Occipital lobe (tissue), 2 donors: ENCODE measurements around the gene KLF17. TPM values are rescaled to one million over a fixed set of nuclear protein-coding genes. Genes with fewer than 3 reads are reported as not detected.

Experiments used
- DNase-seq: peaks from one replicate; lab custom pipeline; 2025; lab: John Stamatoyannopoulos, UW
- total RNA-seq: library from RNA; depleted of rRNA; stranded (reverse); fragments of >200 nt; gene quantifications from one replicate; pipeline ENCODE4 v1.2.3, GENCODE V29; 2014

The KLF17 gene, protein sequence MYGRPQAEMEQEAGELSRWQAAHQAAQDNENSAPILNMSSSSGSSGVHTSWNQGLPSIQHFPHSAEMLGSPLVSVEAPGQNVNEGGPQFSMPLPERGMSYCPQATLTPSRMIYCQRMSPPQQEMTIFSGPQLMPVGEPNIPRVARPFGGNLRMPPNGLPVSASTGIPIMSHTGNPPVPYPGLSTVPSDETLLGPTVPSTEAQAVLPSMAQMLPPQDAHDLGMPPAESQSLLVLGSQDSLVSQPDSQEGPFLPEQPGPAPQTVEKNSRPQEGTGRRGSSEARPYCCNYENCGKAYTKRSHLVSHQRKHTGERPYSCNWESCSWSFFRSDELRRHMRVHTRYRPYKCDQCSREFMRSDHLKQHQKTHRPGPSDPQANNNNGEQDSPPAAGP
- 0.31 TPM for total RNA-seq

DNA sequence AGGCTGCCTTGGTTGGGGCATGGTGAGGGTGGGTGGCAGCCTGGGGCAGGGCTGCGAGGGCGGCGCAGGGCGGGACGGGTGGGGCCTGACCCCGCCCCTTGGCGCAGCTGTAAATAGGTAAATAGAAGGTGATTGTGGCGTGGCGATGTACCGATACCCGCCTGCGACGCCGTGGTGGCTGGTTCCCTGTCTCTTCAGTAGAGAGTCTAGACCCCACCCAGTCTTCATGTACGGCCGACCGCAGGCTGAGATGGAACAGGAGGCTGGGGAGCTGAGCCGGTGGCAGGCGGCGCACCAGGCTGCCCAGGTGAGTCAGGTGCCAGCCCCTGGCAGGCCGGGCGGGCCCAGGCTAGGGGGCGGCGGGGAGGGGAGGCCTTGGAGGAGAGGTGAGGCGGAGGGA, at the start of gene KLF17:
KLF17 (plus strand) TSS at position 140 of the 400 bp plus-strand sequence; CDS start at position 227, 87 bp downstream.
- no peak for DNase-seq

DNA sequence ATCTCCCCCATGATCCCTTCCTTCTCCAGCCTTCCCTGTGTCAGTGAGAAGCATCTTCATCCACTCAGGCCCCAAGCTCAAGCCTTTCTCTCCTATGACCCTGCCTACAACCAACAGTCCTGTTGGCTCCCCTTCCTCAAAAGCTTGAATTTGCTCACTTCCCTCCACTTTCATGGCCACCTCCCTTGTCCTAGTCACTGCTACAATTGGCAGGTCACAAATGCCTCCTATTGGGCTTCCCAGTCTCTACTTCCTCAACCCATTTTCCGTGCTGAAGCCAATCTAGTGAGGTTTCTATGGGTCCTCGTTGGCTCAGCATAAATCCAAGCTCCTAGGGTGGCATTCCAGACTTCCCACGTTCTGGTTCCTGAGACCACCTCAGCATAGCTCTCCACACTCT, 47.2 kb upstream of the KLF17 start:
- DNase-seq, result no peak

DNA sequence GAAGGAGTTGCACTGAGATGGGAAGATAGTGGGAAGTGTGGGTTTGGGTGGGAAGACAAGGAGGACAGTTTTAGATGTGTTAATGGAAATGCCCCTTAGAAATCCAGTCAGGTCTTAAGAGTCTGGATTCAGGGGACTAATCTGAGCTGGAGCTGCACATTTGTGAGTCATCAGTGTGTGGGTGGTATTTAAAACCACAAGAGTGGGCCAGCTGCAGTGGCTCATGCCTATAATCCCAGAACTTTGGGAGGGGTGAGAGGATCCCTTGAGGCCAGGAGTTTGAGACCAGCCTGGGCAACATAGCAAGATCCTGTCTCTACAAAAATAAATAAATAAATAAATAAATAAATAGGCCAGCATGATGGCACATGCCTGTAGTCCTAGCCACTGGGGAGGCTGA, 46.4 kb upstream of the KLF17 start:
- no peak for DNase-seq

DNA sequence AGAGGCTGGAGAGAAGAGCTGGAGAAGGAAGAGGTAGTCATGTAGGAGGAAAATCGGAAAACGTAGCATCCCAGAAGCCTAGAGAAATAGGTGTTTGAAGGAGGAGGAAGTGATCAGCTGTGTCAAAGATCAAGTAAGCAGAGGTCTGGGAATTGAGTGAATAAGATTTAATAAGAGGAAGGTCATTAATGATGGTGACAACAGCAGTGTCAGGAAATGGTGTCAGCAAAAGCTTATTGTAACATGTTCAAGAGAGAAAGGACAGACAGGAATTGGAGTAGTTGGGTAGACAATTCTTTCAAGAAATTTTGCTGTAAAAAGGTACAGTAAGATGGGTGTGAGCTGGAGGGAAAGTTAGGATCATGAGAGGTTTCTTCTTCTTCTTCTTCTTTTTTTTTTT, 45.8 kb upstream of the KLF17 start:
- DNase-seq, result no peak

DNA sequence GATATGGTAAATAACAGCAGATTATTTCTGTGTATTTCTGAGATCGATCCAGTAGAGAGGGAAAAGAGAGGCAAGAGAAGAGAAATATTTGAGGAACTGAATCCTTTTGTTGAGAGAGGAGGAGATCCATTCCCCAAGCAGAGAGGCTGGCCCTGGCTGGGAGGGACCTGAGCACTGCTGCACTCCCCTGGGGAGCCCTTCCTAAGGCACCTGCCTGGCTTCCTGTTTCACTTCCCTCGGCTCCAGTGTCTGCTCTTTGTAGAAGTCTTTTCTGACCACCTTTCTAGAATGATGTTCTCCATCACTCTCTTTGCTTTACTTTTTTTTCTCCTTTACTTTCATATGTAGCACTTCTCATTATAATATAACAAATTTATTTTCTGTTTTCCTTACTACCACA, 45.1 kb upstream of the KLF17 start:
- DNase-seq, result no peak

DNA sequence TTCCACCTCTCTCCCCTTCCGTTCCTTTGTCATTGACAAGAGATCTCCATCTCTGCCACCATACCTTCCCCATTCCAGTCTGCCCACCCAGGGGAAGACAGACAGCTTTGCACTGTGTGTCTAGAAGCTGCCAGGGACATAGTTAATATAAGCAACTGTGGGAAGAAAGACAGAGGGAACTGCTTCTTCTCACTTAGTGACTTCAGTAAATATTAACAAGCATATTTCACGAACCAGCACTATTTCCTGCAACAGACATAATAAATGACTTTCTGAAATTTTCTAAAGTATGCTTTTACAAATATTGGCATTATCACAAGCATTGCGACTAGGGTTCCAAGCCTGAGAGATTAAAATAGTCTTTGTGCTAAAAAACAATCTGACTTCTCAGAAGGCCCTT, 44.2 kb upstream of the KLF17 start:
- DNase-seq, result no peak

DNA sequence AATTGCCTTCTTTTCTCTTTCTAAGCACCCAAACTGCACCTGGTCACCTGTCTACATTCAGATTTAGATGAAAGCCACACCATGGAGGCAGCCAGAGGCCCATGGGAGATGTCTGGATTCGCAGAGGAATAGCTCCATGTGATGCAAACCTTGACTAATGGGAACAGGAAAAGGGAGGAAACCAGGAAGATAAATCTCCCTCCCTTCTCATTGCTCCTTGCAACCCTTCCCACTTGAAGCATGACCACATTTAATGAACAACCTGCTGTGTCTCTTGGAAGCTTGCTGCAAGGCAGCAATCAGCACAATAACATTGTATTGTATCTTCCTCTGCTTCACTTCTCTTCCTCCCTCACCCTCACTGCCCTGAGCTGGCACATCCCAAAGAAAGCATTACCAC, 42.6 kb upstream of the KLF17 start:
- DNase-seq, result no peak

DNA sequence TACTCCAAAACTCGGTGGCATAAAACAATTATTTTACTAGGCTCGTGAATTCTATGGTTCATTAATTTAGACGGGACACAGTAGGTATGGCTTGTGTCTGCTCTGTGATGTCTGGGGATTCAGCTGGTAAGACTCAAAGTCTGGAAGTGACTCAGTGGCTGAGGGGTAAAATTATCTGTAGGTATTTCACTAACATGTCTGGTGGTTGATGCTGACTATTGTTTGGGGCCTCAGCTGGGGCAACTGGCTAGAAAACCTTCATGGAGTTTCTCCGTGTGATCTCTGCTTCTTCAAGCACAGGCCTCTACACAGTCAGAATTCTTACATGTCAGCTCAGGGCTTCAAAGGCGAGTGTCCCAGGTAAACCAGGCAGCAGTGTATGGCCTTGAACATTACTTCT, 41.2 kb upstream of the KLF17 start:
- no peak for DNase-seq

DNA sequence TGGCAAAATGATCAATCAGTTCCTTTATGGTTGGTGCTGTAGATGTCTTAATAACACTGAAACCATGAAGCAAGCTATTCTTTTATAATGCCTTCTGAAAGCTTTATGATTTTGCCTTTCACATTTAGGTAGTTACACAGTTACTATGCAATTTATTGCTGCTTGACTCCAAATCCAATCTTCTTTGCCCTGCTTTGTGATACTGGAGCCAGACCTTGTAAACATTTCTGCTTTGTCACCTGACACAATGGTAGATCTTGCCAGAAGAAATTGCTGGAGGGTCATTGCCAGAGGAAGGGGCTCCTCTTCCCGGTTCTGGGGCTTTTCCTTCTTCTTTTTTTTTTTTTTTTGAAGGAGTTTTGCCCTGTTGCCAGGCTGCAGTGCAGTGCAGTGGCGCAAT, 40.5 kb upstream of the KLF17 start:
- no peak for DNase-seq

DNA sequence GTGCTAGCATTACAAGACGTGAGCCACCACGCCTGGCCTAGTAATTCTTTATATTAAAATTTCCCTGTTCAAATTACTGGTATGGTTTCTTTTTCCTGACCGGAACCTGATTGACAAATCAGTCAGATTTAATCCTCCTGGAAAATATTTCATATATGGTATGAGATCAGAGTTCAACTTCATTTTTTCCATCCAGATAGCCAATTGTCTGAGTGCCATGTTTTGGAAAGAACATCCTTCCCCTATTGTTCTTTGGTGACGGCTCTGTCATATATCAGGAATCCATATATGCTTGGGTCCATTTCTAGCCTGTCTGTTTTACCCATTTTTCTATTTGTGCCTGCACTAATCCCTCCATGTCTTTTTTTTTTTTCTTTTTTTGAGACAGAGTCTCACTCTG, 39.1 kb upstream of the KLF17 start:
- no peak for DNase-seq

DNA sequence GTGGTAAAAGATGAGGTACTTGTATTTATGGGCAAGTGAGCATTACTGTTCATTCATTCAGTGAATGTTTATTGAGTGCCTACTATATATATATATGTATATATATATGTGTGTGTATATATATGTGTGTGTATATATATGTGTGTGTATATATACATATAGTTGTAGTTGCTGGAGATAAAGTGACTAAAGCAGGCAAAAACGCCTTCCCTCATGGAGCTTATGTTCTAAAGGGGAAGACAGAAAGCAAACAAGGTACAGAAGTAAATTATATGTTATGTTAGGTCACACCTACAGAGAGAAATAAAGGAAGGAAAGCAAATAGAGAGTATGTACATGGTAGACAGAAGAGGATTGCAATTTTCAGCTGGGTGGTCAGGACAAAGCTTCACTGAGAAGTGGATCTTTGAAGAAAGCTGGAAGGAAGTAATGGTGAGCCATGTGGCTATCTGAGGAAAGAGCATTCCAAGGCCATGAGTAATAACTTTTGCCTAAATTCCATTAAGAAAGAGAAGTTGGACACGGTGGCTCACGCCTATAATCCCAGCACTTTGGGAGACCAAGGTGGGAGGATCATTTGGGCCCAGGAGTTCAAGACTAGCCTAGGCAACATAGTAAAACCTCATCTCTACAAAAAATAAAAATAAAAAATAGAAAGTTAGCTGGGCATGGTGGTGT, 33.5 kb upstream of the KLF17 start:
- DNase-seq, result no peak

DNA sequence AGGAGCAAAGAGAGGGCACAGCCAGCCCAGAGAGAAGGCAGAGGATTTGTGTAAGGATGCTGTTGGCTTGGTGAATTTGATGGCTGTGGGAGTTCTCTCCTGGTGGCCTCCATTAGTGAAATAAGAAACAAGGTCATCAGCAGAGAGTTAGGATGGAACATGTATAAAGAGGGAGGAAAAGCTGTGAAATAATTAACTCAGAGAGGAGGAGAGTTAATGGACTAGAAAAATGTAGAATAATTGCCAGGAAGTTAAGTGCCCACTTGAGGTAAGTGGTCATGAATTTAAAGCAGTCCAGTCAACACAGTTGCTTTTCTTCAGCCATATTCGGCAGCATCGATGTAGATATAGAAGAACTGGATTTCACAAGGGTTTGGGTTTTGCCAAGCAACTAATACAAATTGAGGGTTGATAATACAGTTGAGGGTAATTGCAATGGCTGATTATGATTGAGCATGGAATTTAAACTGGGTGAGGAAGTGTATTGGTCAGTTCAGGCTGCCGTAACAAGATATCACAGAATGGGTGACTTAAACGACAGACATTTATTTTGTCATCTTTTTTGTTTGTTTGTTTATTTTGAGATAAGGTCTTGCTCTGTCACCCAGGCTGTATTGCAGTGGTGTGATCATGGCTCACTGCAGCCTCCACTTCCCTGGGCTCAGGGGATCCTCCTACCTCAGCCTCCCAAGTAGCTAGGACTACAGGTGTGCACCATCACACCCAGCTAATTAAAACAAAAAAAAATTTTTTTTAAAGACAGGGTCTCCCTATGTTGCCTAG, 31.7 kb upstream of the KLF17 start:
- DNase-seq, result no peak

DNA sequence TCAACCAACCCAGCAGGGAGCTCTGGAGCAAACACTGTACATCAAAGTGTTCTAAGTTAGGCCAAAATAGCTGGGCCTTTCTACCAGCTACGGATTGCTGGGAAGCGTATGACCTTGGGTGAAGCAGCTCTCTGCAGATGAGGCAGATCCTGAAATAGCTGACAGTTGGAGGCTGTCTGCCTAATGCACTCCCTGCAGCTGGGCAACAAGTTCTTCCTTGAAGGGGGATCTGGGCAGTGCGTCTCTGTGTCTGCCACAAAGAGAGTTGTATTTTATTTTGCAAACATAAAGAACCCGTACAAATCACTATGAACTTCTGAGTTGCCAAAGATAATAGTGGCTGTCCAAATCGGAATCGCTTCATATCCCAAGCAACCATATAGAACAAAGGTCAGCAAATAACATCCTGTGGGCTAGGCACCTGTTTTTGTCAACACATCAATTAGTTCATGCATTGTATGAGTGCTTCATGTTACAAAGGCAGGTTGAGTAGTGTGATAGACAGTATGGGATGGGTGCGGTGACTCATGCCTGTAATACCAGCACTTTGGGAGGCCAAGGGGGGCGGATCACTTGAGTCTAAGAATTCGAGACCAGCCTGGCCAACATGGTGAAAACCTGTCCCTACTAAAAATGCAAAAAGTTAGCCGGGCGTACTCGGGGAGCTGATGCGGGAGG, 29.1 kb upstream of the KLF17 start:
- DNase-seq, result no peak

DNA sequence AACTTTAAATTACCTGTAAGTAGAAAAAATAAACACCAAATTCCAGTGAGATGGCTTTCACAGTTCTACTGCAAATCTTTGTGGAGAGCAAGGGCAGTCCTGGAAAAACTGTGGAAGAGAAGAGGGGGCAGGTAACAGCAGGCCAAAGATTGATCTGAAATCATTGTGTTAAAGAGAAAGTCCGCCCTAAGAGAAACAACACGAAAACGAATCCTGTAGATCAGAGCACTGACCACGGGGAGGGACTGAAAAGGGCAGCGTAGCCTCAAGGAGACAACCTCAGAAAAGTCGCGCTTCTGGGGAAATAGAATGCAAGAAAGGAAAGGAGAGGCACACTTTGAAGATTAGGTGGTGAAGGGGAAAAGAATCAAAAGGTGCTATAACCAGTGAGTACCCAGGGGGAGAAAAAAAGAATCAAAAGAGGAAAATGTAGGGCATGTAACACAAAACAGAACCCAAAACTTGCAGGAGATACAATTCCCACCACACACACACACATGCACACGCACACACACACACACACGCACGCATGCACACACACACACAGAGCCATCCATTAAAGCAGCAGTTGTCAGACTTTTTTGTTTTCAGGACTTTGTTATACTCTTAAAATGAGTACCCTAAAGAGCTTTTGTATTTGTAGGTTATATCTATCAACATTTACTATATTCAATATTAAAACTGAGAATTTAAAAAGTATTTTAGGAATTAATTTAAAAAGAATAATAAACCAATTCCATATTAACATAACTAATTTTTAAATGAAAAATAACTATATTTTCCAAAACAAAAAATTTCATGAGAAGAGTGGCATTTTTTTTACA, 28.0 kb upstream of the KLF17 start:
- no peak for DNase-seq

DNA sequence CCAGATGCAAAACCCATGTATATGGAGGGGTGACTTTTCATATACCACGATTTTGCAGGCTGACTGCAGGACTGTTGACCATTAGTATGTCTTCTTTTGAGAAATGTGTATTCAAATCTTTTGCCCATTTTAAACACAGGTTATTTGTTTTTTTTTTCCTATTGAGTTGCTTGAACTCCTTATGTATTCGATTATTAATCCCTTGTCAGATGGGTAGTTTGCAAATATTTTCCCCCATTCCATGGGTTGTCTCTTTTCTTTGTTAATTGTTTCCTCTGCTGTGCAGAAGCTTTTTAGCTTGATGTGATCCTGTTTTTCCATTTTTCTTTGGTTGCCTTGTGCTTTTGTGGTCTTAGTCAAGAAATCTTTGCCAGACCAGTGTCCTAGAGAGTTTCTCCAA, 24.6 kb upstream of the KLF17 start:
- no peak for DNase-seq

DNA sequence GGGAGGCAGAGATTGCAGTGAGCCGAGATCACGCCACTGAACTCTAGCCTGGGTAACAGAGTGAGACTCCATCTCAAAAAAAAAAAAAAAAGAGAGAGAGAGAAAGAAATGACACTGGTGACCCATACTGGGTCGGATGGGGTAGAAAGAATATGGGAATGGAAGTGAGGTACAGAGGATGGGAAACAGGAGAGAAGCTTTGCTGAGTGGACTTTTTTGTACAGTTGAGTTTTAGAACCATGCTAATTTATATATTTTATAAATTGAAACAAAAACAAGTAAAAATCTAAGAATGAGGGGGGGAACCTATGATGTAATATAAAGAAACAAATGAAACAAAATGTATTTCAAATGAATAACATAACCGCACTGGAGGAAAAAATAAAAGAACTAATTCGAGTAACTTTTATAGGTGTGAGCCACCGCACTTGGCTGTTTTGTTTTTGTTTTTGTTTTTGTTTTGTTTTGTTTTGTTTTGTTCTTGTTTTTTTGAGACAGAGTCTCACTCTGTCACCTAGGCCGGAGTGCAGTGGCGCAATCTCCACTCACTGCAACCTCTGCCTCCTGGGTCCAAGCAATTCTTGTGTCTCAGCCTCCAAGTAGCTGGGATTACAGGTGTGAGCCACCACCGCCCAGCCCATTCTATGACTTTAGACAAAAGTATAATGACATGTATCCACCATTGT, 18.3 kb upstream of the KLF17 start:
- no peak for DNase-seq

DNA sequence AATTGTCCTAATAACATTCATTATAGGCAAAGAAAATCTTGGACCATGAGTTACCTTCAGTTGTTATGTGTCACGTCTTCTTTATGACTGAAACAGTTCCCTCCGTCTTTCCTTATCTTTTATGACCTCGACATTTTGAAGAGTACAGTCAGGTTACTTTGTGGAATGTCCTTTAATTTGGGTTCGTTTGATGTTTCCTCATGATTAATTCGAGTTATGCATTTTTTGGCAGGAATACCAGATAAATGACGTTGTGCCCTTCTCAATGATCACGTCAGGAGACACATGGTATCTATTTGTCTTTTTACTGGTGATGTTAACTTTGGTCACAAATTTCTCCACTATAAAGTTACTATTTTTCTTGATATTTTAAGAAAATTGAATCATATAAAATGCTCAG, 17.3 kb upstream of the KLF17 start:
- no peak for DNase-seq

DNA sequence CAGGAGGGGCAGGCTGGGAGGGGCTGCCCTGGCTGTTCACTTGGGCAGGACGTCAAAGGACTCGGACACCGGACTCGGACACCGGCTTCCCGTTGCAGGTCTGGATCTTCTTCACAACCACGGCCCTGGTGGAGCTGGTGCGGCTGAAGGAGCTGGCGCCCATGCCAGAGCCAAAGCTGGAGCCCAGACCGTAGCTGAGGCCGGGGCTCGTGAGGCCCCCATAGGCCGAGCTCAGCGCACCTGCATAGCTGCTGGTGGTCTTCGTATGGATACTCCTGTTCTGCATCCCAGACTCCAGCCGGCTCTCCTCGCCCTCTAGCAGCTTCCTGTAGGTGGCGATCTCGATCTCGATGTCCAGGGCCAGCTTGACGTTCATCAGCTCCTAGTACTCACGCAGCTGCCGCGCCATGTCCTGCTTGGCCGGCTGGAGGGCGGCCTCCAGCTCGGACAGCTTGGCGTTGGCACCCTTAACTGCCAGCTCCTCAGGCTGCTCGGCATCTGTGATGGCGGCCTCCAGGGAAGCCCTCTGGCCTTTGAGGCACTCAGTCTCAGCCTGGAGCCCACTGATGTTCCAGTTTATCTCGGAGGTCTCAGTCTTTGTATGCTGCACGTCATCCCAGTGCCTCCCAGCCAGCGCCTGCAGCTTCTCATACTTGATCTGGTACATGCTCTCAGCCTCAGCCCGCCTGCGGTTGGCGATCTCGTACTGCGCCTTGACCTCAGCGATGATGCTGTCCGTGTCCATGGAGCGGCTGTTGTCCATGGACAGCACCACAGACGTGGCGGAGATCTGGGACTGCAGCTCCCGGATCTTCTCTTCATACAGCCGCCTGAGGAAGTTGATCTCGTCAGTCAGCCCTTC, 15.1 kb upstream of the KLF17 start:
- DNase-seq, result no peak

DNA sequence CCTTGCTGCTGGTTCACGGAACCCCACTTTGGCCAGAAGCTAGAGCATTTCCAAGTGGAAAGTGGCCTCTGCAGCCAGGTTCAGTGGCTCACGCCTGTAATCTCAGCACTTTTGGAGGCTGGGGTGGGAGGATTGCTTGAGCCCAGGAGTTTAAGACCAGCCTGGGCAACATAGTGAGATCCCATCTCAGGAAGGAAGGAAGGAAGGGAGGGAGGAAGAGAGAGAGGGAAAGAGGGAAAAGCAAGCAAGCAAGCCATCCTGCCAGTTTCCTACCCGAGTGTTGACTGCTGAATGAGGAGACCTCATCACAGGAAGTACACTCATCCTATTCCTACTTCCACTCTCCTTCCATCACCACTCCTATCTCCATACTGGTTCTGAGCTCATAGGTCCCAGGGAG, 12.8 kb upstream of the KLF17 start:
- DNase-seq, result no peak
